Bone marrow (tissue), 2 donors: Measurements from ENCODE around the gene KLHL8.

Experiments
- DNase-seq, 2 donors: peaks; one replicate each; lab custom pipeline; 2025; lab: John Stamatoyannopoulos, UW

The KLHL8 gene

DNA sequence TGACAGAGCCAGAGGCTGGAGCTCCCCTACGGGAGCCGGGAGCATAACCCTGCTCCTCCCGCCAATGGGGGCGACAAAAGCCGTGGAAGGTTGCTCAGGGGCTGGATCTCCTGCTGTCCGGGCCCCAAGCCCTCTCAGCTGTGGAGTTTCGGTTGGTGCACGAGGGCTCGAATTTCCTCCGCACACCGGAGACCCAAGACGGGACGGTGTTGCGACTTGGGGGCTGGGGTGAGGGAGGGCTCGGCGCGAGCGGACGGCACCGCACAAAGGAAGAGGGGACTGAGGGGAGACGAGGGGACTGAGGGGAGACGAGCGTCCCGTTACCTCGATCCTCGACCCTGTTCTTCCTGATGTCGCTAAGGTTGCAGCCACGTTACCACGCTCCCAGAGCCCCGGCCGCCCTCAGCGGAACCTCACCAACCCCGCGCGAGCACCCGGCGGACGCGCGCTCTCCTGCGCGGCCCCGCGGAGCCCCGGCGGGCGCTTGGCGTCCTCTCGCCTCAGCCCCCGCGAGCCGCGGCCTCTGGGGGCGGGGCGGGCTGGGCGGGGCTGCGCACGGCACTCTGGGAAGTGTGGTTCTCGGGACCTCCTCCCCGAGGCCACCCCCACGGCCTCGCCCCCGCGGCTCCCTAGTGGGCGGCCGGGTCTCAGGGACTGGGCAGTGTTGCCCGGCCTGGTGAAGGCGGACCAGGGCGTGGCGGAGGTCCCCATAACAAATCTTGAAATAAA is at the start of gene KLHL8:
TSS of gene KLHL8 (minus strand) at position 525 of the 729 bp plus-strand sequence. CDS start 25,079 bp downstream, outside the sequence.
- DNase-seq = peak; percentile 59 to 73

DNA sequence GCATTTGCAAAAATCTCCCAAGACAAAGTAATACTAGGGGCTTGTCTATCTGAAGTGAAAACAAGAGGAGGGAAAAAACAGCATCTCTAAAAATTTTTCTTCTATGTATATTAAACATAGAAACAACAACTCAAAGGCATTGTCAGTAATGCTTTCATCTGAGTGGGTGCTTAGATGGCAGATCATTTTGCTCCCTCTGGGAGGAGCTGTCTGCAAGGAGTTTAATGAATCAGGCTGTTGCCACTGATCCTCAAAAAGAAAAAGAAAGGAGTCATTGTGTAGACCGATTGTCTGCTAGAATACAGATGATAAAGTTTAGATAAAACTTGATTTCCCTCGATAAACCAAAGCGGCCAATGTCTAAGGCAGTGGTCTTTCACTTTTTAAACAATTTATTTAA is 49.7 kb upstream of the KLHL8 start:
- DNase-seq = no peak

DNA sequence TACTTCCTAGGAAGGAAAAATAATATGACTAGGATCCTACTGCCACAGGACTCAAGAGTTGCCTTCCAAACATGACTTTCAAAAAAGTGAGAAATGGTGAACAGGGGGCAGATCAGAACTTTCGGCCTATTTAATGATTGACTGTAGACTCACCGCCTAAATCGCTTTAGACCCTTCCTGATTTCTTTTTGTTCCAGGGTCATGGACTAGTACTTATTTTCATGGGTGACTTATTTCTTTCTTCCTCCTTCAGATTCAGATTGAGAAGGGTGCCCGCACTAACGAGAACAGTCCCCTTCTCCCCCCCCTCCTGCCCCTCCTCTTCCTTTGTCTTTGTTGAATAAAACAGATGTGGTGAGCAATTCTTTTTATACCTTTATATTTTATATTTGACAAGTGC is 48.0 kb upstream of the KLHL8 start:
- DNase-seq = no peak

DNA sequence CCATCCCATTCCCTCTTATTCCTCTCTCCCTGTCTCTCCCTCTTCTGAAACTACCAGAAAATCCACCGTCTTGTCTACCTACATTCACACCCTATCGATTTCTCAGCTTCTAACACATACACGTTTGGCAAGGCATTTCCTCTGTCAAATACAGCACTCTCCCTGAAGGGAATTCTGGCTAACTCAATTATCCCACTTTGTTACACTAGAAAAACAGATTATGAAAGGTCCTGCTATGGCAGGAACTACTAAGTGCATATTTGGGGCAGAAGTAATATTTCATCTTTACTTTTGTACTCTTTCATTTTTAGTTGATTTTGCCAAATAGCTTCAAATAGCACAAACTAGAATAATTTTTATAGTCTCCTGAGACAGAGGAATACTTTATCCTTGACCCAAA is 46.6 kb upstream of the KLHL8 start:
- no peak for DNase-seq

DNA sequence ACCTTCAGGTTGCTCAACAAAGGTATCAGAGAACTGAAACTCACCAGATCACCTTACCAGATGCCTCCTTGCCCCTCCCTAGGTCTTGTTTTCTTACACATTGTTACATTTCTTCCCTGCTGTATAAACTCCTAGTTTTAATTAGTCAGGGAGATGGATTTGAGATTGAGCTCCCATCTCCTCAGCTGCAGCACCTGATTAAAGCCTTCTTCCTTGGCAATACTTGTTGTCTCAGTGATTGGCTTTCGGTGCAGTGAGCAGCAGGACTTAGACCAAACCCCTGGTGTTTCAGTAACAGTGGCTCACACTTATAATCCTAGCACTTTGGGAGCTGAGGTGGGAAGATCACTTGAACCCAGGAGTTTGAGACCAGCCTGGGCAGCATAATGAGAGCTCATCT is 42.5 kb upstream of the KLHL8 start:
- no peak for DNase-seq

DNA sequence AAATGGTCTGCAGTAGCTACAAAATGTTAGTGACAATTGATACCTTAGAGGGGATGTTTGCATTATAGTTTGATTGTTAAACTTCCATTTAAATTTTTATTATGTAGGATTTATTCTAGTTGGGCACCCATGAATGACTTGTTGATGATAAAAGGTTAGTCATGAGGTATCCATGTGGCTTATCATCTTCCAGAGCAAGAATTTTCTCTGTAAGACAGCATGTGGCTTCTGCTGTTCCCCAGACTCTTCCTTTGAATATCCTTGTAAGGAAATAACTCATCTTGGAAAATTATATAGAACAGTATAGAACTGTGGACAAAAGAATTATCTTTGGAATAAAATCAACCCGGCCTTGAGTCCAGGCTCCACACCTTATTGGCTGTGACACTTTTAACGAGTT is 40.1 kb upstream of the KLHL8 start:
- no peak for DNase-seq

DNA sequence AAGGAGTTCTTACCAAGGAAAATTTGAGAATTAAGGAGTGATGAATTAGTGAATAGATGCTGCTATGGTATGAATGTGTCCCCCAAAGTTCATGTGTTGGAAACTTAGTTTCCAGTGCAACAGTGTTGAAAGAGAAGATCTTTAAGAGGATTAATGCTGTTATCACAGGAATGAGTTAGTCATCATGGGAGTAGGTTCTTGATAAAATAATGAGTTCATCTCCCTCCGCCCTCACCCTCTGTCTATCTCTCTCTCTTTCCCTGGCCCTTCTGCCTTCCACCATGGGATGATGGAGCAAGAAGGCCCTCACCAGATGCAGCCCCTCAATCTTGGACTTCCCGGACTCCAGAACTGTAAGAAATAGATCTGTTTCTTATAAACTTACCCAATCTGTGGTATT is 38.3 kb upstream of the KLHL8 start:
- DNase-seq = no peak

DNA sequence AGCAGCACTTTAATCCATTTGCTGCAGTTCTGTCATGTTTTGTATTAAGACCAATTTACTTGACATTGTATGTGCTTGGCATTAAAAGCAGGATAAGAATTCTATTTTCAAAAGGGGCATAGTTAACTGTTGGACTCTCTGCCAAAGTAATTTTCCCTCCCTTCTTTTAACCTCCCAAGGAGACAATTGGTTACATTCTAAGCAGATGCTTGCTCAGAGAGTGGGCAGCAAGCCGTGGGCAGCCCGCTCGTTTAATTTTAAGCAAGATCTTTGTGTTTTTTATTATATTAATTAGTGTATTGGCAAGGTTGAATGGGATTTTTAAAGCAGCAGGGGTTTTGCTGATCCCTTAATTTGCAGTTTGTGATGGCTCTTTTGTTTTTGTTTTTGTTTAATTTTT is 37.1 kb upstream of the KLHL8 start:
- no peak for DNase-seq

DNA sequence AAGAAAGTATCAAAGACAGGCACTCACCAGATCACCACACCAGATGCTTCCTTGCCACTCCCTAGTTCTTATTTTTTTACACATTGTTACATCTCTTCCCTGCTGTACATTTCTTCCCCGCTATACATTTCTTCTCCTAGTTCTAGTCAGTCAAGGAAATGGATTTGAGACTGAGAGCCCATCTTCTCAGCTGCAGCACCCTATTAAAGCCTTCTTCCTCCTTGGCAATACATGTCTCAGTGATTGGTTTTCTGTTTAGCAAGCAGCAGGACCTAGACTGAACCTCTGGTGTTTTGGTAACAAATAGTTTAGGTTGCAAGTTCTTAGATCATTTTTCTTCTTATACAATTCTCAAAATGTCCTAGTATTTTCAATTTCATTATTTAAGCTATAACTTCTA is 35.3 kb upstream of the KLHL8 start:
- no peak for DNase-seq

DNA sequence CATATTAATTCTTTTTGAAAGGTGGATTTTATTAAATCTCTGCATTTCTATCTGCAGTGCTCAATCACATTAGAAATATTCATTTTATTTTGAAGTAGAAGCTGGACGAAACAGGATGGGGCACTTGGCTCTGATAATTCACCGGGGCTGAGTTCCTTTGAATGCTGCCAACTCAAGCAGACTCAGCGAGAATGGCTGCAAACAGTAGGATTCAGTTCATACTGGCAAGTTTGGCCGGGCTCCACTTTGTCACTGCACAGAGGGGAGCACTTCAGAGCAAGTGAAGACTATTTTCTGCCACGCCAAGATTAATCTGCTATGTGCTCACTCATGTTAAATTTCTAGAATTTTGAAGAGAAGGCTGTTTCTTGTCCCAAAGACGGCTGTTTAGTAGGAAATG is 30.7 kb upstream of the KLHL8 start:
- no peak for DNase-seq

DNA sequence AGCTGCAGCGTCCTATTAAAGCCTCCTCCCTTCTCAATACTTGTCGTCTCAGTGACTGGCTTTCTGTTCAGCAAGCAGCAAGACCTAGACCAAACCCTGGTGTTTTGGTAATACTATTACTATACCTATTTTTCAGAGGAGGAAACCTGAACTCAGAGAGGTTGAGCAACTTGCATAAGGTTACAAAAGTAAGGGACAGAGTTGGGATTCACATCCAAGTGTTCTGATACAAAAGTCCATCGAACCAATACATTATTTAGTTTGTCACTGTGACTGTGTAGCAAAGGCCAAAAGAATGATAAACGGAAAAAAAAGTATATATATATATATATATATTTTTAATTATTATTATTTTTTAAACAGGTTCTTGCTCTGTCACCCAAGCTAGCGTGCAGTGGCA is 29.9 kb upstream of the KLHL8 start:
- DNase-seq = no peak

DNA sequence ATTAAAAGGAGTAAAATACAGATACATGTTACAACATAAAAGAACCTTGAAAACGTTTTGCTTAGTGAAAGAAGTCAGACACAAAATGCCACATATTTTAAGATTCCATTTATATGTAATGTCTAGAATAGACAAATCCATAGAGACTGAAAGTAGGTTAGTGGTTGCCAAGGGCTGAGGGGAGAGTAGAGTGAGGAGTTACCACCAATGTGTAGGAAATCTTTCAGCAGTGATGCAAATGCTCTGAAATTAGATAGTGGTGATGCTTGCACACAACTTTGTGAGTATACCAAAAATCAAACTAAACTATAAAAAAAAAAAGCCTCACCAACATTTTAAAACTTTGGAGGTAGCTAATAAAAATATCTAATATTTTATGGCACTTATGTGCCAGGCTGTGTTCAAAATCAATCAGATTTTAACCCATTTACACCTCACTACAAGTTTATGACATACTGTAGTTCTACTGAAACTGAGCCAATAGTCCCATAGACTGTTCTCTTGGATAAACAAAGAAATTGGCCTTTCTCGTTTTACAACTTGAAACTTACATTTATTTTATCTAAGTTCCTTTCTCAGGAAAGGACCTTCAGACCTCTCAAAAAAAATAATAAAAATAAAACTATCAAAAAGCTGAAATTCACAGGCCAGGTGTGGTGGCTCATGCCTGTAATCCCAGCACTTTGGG is 29.1 kb upstream of the KLHL8 start:
- no peak for DNase-seq

DNA sequence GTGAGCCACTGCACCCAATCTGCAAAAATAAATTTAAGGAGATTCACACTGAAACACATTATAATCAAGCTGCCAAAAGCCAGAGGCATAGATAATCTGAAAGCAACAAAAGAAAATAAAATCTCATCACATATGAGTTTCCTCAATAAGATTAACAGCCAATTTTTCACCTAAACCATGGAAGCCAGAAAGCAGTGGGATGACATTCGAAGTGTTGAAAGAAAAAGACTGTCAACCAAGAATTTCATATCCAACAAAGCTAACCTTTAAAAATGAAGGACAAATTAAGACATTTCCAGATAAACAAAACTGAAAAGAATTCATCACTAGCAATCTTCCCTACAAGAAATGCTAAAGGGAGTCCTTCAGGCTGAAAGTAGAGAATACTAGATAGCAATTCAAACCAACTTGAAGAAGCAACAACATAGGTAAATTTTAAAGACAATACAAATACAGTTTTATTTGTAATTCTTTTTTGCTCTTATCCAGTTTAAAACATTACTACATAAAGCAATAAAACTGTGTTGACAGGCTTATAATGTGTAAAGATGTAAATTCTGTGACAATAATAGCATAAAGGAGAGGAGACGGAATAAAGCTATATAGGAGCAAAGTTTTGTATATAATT is 23.1 kb upstream of the KLHL8 start:
- no peak for DNase-seq

DNA sequence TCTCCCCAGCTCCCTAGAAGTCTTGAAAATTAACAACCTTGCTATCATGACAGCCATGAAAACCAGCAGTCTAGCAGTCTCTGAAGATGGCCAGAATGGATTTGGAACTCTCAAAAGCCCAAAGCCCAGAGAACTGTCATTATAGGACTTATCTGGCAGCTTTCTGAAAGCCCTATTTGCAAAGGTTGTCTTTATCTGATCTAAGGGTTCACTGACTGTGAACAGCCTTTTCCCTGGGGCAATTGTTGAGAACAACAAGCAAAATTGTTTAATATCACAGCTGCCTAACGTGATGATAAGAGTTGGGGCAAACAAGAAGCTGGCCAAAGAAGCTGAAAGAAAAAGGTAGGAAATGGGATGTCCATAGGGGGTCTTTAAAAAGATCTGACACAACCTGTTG is 20.9 kb upstream of the KLHL8 start:
- DNase-seq = no peak

DNA sequence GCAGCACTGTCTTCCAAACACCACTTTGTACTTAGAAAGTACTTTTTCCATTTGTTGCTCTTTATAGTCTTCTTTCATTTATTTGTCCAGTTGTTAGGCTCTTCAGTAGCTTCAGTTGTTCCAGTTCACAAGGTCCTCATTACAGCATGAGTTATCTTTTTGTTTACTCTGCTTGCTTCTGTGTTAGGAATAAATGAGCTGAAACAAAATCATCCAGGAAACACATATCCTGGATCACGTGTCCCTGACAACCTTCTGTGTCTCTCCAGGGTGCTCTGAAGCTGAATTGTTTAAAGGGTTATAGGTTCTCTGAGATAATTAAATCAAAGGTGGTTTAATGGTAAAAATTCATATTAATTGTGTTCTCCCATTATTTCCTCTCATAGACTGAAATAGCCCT is 19.9 kb upstream of the KLHL8 start:
- no peak for DNase-seq

DNA sequence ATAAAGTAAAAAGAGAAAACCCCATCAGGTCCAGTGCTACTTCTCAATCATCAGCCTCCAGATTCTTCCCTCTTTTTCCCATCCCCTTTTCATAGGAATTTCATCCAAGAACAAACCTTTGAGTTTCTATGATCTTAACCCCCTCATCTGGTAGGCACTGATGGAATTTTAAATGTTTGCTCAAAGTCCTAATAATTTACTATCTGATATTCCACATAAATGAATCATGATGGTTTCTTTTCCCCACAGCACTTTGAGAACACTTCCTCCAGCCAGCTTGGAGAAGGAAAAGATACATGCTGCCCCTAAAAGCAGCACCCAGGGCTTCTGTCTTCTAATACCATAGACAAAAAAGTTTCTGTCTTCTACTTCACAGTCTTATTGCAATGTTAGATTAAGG is 19.4 kb upstream of the KLHL8 start:
- no peak for DNase-seq

DNA sequence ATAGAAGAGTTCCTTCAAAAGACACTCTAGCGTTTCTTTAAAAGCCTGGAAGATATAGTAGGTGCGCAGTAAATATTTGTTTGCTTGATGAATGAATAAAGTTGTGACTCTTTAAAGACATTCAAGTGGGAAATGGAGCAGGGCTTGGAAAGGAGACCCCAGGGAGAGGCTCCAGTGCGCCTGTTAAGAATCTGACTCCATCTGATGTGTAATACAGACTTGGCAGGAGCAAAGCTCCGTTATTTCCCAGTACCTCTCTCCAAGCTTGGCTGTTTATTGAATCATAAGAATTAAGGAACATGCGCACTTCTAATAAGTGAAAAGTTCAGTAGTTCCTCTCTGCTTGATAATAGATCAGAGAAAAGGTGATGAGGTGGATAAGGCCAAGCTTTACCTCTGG is 18.8 kb upstream of the KLHL8 start:
- DNase-seq = no peak

DNA sequence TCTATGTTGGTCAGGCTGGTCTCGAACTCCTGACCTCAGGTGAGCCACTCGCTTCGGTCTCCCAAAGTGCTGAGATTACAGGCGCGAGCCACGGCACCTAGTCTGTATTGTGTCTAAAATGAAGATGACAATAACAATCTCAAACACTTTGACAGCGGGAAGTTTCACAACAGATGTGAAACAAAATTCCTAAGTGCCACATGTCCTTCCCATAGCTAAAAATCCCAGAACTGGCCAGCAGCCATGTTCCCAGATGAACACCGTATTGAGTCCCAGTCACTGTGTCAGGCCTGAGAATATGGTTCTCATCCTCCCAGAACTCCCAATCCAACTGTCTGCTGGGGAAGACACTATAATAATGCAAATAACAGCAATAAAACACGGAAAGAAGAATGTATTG is 16.4 kb upstream of the KLHL8 start:
- DNase-seq = no peak

DNA sequence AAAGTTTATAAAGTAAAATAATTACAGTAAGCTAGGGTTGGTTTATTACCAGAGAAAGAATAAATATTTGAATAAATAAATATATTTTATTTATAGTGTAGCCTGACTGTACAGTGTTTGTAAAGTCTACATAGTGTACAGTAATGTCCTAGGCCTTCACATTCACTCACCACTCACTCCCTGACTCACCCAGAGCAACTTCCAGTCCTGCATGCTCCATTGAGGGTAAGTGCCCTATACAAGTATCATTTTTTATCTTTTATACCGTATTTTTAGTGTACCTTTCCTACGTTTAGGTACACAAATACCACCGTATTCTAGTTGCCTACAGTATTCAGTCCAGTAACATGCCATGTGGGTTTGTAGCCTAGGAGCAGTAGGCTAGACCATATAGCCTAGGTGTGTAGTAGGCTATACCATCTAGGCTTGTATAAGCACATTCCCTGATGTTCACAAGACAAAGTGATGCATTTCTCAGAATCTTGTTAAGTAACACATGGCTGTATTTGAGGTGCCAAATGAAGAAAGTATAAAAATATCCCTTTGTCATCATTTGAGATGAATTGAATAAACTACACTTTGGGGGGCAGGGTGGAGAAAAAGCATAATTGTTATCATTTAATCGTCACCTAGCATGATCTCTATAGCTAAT is 14.7 kb upstream of the KLHL8 start:
- DNase-seq = no peak

DNA sequence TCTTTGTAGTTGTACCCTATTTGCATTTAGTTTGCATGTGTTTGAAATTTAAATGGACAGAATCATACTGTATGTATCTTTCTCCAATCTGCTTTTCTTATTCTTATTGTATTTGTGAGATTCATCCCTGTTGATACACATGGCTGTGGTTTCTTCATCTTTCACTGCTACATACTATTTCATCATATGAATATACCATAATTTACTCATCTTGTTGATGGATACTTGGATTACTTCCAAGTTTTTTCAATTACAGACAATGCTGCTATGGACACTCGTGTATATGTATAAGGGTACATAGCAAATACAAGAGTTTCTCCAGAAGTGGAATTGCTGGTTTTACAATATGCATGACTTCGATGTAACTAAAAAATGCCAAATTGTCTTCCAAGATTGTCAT is 11.8 kb upstream of the KLHL8 start:
- no peak for DNase-seq

DNA sequence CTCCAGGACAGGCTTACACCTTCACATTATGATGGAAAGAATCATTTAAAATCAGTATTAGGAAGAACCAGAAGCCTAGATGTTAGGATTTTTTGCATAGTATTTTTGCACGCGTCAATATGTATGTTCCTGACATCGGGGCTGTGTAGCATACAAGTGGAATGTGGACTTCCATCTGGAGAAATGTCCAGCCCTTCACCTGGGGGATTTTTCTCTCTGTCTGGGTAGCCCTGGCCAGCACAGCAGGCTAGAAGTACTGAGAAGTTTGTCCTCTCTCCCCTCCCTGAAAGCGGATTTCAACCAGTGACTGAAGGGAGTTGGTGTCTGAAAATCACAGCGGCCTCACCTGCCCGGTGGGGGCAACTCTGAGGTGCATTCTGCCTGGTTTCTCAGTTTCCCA is 10.4 kb upstream of the KLHL8 start:
- DNase-seq = no peak

DNA sequence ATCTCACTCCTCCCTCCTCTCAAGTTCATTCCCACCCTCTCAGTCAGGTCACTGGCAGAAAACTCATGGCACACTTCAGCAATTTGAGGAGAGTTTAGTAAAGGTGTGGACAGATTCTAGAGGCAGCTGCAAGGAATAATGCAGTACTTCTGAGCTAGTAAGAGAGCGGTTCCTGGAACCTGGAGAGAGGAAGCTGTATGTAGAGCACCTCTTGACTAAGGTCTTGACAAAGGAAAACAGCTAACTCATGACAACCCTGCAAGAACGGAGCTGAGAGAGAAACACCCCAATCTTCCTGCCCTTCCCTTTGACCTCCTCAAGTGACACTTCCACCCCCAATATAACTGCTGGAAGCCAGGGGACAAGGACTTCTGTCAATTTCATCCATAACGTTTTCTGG is 9.6 kb upstream of the KLHL8 start:
- no peak for DNase-seq

DNA sequence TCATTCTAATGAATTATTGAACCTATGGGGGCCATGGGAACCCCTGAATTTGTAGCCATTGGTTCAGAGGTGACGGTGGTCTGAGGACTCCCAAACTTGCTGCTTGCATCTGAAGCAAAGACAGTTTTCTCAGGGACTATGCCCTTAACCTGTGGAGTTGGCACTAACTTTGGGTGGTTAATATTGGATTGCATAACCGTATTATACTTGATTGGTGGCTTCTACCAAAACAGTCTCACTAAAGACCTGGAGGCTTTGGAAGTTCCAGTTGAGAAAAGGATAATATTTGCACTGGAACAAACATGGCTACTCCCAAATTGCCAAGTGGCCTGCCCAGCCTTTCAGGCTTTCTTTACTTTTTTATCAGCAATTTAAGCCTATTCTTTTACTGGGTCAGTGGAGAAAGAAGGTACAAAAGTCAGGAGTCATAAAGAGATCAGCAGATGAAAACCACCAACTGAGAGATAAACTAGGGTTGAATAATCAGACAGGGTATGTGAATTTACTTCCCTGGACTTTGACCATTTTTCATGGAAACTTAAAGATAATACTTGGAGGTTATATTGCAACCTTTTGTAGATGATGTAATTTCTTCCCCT is 7.9 kb upstream of the KLHL8 start:
- DNase-seq = no peak
